ENCODE data around the gene TNFAIP1.

TNFAIP1 gene, protein sequence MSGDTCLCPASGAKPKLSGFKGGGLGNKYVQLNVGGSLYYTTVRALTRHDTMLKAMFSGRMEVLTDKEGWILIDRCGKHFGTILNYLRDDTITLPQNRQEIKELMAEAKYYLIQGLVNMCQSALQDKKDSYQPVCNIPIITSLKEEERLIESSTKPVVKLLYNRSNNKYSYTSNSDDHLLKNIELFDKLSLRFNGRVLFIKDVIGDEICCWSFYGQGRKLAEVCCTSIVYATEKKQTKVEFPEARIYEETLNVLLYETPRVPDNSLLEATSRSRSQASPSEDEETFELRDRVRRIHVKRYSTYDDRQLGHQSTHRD

DNA sequence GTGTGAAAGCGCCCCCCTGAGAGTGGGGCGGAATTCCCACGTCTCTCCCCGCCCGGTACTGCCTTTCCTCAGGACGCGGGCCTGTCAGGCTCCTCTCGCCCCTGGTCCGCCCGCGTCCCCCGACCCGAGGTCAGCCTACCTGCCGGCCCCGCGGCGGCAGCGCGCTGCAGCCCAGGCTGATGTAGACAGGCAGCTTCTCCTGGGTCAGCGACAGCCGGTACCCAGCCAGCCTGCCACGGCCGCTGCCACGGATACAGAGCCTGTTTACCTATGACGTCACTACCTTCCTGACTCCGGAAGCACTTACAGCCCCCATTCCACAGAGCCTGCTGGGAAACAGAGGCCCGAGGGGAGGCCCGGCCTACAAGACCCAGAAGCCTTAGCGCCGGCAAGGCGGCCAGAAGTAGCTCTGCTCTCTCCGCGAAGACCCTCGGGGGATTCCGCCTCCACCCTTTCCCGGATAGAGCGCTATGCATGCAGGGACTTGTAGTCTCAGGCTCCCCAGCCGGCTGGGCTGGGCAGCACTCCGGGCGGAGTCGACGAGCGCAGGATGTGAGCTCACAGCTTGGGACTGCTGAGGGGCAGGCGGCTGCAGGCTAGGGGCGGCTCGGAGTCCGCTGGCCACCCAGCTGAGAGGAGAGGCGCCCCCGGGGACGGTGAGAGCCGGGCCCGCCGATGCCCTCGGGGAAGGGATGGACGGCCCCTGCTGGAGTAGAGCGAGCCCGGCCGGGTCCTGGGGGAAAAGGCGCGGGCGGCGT lies at the start of gene TNFAIP1, which contains the start of gene IFT20:
TSS of gene TNFAIP1 (plus strand) at position 561 of the 758 bp plus-strand sequence. CDS start 3,761 bp downstream, outside the sequence.
TSS of gene IFT20 (minus strand) at position 272 of the 758 bp plus-strand sequence. CDS start 3,487 bp downstream, outside the sequence.
- peak; percentile 100 for DNase-seq

DNA sequence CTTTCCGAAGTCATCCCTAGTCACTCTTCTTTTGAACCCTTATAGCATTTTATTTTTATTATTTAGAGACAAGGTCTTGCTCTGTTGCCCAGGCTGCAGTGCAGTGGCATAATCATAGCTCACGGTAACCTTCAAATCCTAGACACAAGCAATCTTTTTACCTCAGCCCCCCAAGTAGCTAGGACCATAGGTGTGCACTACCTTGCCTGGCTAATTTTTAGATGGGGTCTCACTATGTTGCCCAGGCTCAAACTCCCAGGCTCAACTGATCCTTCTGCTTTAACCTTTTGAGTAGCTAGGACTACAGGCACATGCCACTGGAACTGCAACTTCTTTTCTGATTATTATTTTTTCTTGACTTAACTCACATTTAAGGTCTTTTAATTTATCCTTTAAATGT lies 49.6 kb upstream of the TNFAIP1 start:
- no peak for DNase-seq

DNA sequence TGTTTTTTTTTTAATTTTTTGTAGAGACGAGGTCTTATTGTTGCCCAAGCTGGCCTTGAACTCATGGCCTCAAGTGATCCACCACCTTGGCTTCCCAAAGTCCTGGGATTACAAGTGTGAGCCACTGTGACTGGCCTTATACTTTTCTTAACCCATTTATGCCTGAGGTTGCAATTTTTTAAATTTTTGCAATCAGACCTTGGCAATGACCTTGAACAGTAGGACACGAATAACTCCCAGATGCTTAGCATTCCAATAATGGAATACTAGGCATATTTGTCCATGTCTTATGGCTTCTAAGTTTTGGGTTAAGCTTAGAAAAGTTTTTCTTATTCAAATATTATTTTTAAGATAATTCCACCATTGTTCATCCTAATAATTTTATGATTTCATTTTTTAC lies 44.9 kb upstream of the TNFAIP1 start:
- DNase-seq, result no peak

DNA sequence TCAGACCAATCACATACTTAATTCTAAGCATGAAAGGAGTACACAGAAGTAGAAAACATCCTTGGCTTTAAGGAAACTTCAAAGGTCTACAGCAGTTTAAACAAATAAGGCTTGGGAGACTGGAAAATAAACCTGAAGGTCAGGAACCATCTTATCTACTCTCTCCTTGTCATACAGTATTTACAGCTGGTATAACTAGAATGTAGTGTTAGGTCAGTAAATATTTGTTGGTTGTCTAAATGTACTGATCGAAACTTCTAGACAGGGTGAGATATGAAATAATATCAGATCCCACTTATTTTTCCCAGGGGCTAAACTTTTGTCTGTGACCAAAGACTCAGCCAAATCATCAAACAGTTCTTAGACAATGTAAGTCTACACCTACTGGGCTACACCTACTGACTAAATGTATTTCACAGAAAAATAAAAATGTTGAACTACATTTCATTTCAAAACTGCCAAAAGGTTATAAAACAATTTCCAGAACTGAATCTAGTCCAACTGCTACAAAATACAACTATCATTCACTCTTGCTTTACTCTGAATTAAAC lies 43.7 kb upstream of the TNFAIP1 start:
- no peak for DNase-seq

DNA sequence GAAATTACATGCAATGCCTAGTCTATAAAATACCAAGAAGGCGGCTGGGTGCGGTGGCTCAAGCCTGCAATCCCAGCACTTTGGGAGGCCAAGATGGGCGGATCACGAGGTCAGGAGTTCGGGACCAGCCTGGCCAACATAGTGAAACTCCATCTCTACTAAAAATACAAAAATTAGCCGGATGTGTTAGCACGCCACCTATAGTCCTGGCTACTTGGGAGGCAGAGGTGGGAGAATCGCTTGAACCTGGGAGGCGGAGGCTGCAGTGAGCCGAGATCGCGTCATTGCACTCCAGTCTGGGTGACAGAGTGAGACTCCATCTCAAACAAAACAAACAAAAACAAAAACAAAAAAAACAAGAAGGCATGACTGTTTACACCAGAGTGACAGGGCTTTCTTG lies 42.7 kb upstream of the TNFAIP1 start:
- DNase-seq, result peak; percentile 7

DNA sequence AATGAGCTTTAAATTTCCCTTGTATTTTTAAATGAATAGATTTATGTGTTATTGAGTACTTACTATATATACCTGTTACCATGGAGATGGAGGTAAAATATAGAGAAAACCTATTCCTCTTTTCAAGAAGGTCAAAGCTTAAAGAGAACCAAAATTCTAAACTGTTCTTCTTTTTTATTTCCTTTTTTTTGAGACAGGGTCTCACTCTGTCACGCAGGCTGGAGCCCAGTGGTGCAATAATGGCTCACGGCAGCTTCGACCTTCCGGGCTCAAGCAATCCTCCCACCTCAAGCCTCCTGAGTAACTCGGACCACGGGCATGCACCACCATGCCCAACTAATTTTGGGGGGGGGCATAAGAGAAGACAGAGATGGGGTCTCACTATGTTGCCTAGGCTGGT lies 41.6 kb upstream of the TNFAIP1 start:
- DNase-seq, result no peak

DNA sequence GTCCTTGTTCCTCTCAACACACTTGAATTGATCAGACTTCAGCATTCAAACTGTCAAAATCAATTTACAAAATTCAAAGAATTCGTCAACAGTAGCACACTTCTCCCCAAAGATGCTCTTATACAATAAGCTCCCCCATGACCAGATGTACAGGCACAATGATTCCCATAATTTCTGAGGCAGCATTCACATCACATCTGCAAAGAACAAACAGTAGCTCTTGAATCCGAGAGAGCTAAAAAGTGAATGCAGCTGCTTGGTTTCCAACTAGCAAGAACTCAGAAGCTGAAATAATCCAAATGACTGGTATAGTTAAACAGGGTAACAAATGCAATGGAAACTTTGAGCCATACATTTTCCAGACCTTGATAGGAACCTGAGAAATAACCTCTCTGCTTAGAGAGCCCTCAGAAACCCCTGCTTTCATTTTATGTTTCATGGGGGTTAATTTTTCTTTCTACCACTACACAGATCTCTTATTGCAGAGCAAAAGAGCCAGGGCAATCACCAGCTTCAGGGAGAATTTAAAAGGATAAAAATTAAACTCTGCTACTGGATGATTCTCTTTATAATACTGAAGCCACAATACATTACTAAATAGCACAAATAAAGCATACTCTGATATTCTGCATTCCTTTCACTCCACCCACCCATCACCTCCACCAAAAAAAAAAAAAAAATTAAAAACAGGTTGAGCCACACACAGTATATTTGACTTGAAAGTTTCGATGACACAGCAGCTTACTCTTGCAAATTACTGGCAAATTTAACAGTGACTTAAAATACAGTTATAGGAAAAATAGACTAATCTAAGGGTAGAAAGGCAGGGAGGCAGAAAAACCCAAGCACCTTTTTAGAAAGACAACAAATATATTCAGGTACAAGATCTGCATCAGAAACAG lies 39.6 kb upstream of the TNFAIP1 start:
- no peak for DNase-seq

DNA sequence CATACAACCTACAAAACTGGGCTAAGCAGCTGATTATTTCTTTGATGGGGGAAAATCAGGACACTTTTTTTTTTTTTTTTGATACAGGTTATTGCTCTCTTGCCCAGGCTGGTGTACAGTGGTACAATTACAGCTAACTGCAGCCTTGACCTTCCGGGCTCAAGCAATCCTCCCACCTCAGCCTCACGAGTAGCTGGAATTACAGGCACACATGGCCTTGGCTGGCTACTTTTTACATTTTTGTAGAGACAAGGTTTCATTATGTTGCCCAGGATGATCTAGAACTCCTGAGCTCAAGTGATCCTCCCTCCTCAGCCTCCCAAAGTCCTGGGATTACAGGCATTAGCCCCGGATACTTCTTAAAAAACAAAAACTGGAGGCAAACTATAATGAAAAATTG lies 37.1 kb upstream of the TNFAIP1 start:
- DNase-seq, result no peak

DNA sequence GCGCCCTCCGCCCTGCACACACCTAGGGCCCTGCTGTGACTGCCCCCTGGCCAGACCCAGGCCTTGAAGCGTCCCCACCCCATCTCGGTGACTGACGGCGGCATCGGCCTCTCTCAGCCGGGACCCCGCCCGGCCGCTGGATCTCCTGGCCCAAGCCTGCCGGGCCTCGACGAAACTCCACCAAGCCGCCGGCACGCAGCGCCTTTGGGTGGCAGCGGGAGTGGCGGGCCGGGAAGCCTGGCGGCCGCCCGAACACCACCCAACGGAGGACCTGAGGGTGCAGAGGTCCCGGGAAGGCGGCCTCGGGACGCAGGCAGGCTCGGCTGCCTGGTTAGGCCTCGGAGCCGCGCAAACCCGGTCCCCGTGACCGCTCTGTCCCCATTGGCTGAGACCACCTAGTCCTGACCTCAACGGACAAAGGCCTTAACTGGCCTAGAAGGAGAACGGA lies 28.6 kb upstream of the TNFAIP1 start:
- no peak for DNase-seq

DNA sequence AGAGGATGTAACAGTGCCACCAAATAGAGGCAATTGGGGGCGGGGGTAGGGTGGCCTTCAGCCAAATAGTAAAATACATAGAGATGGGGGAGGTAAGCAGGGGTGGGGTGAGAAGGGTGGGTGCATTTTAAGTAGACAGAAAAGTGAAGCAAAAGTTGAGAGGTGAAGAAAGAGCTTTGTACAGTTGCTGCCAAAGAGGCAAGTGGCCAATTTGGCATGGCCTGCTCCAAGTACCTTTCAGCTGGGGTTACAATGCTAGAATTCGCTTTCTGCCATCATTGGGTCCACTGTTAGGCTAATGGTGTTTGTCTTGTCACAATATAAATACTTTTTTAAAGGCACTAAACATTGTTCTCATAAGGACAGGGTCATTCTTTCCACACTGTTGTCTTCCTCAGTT lies 21.7 kb upstream of the TNFAIP1 start:
- no peak for DNase-seq

DNA sequence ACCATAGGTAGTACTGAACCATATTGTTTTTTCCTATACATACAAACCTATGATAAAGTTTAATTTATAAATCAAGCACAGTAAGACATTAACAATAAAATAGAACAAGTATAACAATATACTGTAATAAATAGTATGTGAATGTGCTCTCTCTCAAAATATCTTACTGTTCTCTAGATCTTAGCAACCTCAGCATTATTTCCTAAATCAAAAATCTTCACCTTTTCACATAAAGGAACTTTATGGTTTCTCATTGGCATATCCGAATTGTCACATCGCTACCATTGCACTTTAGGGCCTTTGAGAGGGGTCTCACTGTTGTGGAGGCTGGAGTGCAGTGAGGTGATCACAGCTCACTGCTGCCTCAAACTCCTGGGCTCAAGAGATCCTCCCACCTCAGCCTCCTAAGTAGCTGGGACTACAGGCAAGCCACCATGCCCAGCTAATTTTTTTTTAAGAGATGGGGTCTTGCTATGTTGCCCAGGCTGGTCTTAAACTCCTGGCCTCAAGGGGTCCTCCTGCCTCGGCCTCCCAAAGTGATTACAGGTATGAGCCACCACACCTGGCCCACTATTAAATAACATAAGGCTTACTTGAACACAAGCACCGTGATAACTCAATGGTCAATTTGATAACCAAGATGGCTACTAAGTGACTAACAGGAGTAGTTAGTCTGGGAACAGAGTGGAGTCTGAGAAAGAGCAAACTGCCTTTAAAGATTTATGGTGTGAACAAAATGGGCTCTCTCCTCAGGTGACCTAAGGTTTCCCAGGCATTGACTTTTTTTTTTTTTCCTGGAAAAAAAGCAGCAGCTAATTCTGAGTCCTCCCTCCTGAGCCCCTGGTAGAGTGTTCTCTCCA lies 19.5 kb upstream of the TNFAIP1 start:
- DNase-seq, result no peak

DNA sequence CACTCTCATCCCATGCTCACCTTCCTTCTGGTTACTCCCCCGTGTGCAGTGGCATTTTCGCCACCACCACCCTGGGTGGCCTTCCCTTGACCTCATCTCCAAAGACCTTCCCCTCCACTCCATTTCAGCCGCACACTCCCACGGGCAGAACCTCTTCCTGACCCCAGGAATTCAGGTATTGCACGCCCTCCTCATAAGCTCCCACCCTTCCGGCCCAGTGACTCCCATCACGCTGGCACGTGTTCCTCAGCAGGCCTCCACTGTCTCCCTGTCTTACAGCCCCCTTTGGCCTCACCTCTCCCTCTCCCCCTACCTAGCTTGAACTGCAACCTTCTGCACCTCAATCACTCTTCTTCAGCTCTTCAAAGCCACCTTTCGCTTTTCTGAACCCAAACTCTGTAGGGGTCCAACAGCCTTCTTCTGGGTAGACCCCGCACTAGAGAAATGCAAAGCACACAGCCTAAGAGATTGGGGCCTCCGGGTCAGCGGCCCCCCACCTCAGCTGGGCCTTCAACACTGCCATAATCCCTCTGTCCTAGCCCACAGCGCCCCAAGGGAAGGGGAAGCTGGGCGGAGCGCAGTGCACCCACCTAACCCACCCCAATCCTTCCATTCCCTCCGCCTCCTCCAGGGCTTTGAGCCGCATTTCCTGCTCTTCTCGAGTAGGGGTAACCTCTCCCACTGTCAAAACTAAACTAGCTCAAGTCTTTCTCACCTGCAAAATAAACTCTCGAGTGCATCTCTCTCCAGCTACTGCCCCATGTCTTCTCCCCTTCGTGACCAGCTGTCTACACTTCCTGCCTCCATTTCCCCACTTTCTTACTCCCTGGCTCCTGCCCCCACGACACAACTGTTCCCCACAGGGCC lies 18.2 kb upstream of the TNFAIP1 start:
- peak; percentile 37 for DNase-seq

DNA sequence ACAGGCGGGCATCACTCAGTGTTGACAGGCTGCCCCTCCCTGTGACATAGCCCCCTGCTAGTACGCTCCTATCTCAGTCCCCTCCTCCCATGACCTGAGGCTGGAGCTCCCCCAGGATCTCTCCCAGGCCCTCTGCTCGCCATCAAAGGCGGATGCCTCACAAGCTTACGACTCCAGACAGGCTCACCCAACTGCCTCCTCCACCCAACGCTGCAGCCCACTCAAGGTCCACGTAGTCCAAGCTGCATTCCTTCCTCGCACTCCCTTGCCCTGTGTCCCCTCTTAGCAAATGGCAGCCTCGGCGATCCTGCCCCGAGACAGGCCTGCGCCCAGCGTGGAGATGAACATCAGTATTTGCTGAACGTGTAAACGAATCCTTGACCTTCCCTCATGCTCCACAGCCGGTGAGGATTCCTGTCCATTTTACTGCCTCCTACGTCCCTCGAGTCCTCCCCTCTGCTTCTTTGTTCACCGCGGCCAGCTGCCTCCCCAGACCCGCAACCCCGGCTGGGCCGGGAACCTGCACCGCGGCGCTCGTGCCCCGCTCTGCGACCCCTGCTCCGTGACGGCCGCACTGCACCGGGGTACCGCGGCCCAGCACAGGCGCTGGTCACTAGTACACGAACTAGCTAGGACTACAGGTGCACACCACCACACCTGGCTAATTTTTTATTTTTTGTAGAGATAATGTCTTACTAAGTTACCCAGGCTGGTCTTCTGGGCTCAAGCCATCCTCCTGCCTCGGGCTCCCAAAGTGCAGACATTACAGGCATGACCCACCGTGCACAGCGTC lies 17.4 kb upstream of the TNFAIP1 start:
- DNase-seq, result peak; percentile 61

DNA sequence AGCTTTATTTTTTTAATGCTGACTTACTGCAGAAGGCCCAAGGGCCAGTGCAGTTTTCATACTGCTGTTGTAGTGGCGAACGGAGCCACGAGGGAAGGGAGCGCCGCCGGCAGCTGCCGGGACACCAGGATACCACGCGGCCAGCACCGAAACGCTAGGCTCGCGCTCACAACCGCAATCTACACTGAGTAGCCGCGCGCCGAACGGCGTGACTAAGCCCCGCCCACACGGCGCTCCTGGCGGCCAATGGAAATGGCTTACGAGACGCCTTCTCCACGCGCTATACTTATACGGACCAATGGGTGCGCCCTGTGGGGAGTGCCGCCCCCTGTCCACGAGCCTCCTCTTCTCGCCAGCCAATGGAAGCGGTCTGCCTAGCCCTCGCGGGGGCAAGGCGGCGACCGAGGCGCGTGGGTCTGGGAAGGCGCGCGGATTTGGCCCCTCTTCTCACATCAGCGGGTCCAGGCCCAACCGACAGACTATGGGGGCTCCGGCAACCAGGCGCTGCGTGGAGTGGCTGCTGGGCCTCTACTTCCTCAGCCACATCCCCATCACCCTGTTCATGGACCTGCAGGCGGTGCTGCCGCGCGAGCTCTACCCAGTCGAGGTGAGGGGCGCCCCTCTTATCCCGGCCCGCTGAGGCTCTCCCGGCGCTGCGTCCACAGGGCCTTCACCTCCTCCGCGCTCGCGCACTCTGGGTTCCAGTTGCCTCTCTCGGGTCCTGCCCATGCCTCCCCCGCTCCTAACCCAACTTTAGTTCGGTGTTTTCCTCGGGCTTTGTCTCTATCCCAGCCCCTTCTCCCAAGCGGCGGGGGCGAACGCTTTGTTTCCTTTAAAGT lies 16.6 kb upstream of the TNFAIP1 start, which contains the start of gene TMEM97:
TSS of gene TMEM97 (plus strand) at position 442 of the 839 bp plus-strand sequence. CDS start at position 482, 40 bp downstream.
- DNase-seq, result peak; percentile 99

DNA sequence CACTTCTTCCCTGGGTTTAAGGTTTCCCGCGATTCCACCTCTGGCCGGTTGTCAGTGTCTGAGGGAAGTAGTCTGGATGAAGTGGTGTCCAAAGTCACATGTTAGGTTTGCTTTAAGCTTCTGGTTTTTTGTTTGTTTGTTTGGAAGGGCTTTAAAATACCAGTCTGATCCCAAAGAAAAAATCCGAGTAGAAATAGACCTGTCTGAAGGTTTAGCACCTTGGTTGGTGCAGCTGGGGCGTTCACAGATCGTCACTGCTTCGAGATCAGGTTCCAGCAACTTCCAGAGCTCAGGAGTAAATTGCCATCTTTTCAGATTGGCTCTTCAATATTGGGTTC lies 16.0 kb upstream of the TNFAIP1 start:
- DNase-seq, result peak; percentile 77

DNA sequence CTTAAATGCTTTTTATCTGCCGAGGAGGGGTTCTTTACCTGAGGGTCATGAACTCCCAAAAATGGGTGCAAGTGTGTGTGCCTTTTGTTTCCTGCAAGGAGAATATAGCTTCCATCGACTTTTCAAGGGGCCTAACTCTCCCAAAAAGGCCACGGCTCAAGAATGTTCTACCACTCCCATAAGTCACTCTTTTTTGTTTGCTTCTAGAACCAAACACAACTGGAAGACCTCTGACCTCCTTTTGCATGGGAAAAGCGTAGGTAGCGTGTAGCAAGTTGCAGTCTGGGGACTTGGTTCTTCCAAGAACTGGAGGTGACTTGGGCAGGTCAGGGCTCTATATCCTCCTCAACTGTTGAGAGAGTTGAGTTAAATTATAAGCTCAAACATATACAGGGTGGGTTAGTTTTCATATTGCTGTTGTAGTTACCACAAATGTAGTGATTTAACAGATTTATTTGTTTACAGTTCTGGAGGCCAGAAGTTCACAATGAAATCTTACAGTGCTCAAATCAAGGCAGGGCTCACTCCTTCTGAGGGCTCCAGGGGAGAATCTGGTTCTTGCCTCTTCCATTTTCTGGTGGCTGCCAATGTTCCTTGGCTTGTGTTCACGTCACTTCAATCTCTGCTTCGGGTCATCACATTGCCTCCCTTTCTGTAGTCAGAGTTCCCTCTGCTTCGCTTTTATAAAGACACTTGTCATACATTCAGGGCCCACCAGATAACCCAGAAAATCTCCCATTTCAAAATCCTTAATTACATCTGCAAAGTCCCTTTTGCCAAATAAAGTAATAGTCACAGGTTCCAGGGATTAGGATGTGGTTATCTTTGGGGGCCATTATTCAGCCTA lies 15.1 kb upstream of the TNFAIP1 start:
- DNase-seq, result peak; percentile 36

DNA sequence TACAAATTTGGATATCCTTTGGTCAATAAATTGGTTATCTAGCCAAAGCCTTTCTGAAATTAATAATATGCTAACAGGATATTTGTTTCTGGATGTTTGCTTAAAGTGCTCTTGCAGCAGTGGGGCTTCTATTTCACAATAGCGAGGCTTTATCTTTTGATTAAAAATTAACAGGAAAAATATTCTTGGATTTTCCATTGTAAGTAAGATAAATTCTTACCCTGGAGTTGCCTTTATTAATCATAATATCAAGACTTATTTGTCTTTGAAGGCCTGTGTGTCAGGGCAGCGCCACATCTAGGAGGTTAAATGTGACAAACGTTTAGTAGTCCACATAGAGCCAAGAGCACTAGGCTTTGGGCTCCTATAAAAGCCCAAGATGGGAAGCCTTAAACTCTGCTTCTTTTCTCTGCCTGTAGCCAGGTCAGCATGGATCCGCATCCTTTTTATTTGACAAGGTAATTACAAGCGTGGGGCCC lies 11.3 kb upstream of the TNFAIP1 start:
- DNase-seq, result peak; percentile 83

DNA sequence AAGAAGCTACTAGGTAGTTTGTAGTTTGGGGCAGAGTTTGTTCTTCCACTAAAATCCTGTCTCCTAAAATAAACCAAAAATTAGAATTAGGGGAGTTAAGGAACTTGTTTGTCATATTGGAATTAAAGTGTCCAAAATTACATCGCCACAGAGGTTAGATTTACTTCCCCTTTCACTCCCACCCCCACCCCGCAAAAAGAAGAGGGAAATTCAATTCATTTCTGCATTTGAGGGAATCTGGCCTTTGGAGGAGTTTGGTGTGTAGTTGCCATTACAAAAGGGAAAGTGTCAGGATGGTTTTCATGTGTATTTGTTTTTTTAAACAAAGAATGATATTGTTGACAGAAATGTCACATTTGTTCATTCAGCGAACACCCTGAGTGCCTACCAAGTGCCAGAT lies 10.8 kb upstream of the TNFAIP1 start:
- DNase-seq, result no peak

All from NCI-H69 (cell line).